Activated T-helper 2 cell treated with anti-CD3 and anti-CD28 coated beads, Interferon-gamma antibody, Interleukin-2, Interleukin-4, amounts not matched to agents 10 μg/mL and 5 μg/mL and 100 μg/mL, durations not matched to agents 14 hours and 24 hours and 36 hours (primary cell): Measurements from ENCODE around the gene DAB1. TPM values are rescaled to one million over a fixed set of nuclear protein-coding genes. Genes with fewer than 3 reads are reported as not detected.

Experiments
- DNase-seq: peaks from one replicate; pipeline ENCODE4 v3.0.0; 2021; ENCODE audit warnings: low spot score
- H3K27ac Mint-ChIP-seq: one replicate; pipeline ENCODE4 v1.8.0; 2021; ENCODE audit warnings: mixed read lengths
- H3K27me3 Mint-ChIP-seq: one replicate; pipeline ENCODE4 v1.8.0; 2021; ENCODE audit warnings: low read depth, mixed read lengths
- H3K36me3 Mint-ChIP-seq: one replicate; pipeline ENCODE4 v1.8.0; 2021; ENCODE audit warnings: low read depth, mixed read lengths
- H3K4me1 Mint-ChIP-seq: one replicate; pipeline ENCODE4 v1.8.0; 2021; ENCODE audit warnings: low read depth, mixed read lengths
- H3K4me3 Mint-ChIP-seq: one replicate; pipeline ENCODE4 v1.8.0; 2021; ENCODE audit warnings: low read depth, mild to moderate bottlenecking, moderate library complexity, mixed read lengths
- H3K9me3 Mint-ChIP-seq: one replicate; pipeline ENCODE4 v1.8.0; 2021; ENCODE audit warnings: mixed read lengths
- intact Hi-C: fragments of 100-400 bp; cut with micrococcal nuclease; formaldehyde crosslinking; loops from one replicate; pipeline ENCODE4 v1.15.1; 2023
- total RNA-seq: library from RNA; stranded (reverse); gene quantifications from 2 replicates; pipeline ENCODE4 v1.2.3, GENCODE V29; 2022

DAB1 gene
- total RNA-seq, 1 donor from 2014 or later: not detected

GRCh38 chr1:57341721-57342120, 82.1 kb downstream of the DAB1 start:
- no peak for DNase-seq
- intact Hi-C loops: no loop called here

GRCh38 chr1:57340334-57341070, 83.4 kb downstream of the DAB1 start:
- H3K4me3 Mint-ChIP-seq: no peak overlapping the region
- H3K27me3 Mint-ChIP-seq: no peaks in the 10 kb centered on the region
- intact Hi-C loops: no loop called here
- no peaks in the 10 kb centered on the region for H3K9me3 Mint-ChIP-seq
- no peaks in the 10 kb centered on the region for H3K4me1 Mint-ChIP-seq
- DNase-seq: no peak
- H3K36me3 Mint-ChIP-seq: no peaks in the 10 kb centered on the region
- H3K27ac Mint-ChIP-seq: no peak overlapping the region

More at GRCh38 chr1:57341721-57342120, 82.1 kb downstream of the DAB1 start:
- Mint-ChIP-seq H3K36me3 (no peaks in the 10 kb centered on the region), H3K27ac (no peak overlapping the region), H3K4me3 (no peak overlapping the region), H3K27me3 (no peaks in the 10 kb centered on the region), H3K4me1 (no peaks in the 10 kb centered on the region), H3K9me3 (no peaks in the 10 kb centered on the region)

GRCh38 chr1:57337623-57338022, 86.2 kb downstream of the DAB1 start:
- intact Hi-C loops: no loop called here
- Mint-ChIP-seq H3K4me3 (no peak overlapping the region), H3K4me1 (no peaks in the 10 kb centered on the region), H3K27ac (no peak overlapping the region), H3K36me3 (no peaks in the 10 kb centered on the region), H3K9me3 (no peaks in the 10 kb centered on the region), H3K27me3 (no peaks in the 10 kb centered on the region)
- no peak for DNase-seq

GRCh38 chr1:57336793-57337192, 87.1 kb downstream of the DAB1 start:
- intact Hi-C loops: no loop called here
- H3K27me3 Mint-ChIP-seq: no peaks in the 10 kb centered on the region

GRCh38 chr1:57331620-57332019, 92.2 kb downstream of the DAB1 start:
- no peak overlapping the region for H3K4me3 Mint-ChIP-seq
- H3K9me3 Mint-ChIP-seq: no peaks in the 10 kb centered on the region
- no peak overlapping the region for H3K27ac Mint-ChIP-seq
- intact Hi-C loops: no loop called here
- no peak for DNase-seq
- no peaks in the 10 kb centered on the region for H3K4me1 Mint-ChIP-seq
- H3K27me3 Mint-ChIP-seq: no peaks in the 10 kb centered on the region
- no peaks in the 10 kb centered on the region for H3K36me3 Mint-ChIP-seq

More at GRCh38 chr1:57336793-57337192, 87.1 kb downstream of the DAB1 start:
- Mint-ChIP-seq H3K27ac (no peak overlapping the region), H3K4me1 (no peaks in the 10 kb centered on the region), H3K9me3 (no peaks in the 10 kb centered on the region), H3K4me3 (no peak overlapping the region), H3K36me3 (no peaks in the 10 kb centered on the region)
- DNase-seq: no peak

GRCh38 chr1:57329937-57330336, 93.9 kb downstream of the DAB1 start:
- Mint-ChIP-seq H3K9me3 (no peaks in the 10 kb centered on the region), H3K27me3 (no peaks in the 10 kb centered on the region), H3K4me1 (no peaks in the 10 kb centered on the region), H3K4me3 (no peak overlapping the region), H3K27ac (no peak overlapping the region), H3K36me3 (no peaks in the 10 kb centered on the region)
- no peak for DNase-seq
- intact Hi-C loops: no loop called here

- H3K27me3 Mint-ChIP-seq: peaks cover 2% of the 10 kb centered on the region
- H3K36me3 Mint-ChIP-seq: no peaks in the 10 kb centered on the region
- H3K4me1 Mint-ChIP-seq: no peaks in the 10 kb centered on the region
- DNase-seq: no peak
- no peak overlapping the region for H3K4me3 Mint-ChIP-seq
- intact Hi-C loops: no loop called here
- no peaks in the 10 kb centered on the region for H3K9me3 Mint-ChIP-seq
- no peak overlapping the region for H3K27ac Mint-ChIP-seq
Measured at GRCh38 chr1:57329001-57329527, 94.8 kb downstream of the DAB1 start.

- H3K4me3 Mint-ChIP-seq: no peak overlapping the region
- H3K36me3 Mint-ChIP-seq: no peaks in the 10 kb centered on the region
- H3K4me1 Mint-ChIP-seq: no peaks in the 10 kb centered on the region
- intact Hi-C loops: no loop called here
- H3K27me3 Mint-ChIP-seq: peaks cover 5% of the 10 kb centered on the region
- no peak for DNase-seq
- H3K9me3 Mint-ChIP-seq: no peaks in the 10 kb centered on the region
- no peak overlapping the region for H3K27ac Mint-ChIP-seq
Measured at GRCh38 chr1:57327946-57328345, 95.9 kb downstream of the DAB1 start.

- no peak overlapping the region for H3K4me3 Mint-ChIP-seq
- no peak overlapping the region for H3K27ac Mint-ChIP-seq
- H3K36me3 Mint-ChIP-seq: no peaks in the 10 kb centered on the region
- no peaks in the 10 kb centered on the region for H3K9me3 Mint-ChIP-seq
- H3K4me1 Mint-ChIP-seq: no peaks in the 10 kb centered on the region
- intact Hi-C loops: no loop called here
- H3K27me3 Mint-ChIP-seq: peaks cover 5% of the 10 kb centered on the region
- DNase-seq: no peak
Measured at GRCh38 chr1:57327336-57327735, 96.5 kb downstream of the DAB1 start.

- Mint-ChIP-seq H3K27ac (no peak overlapping the region), H3K4me1 (no peaks in the 10 kb centered on the region), H3K27me3 (peaks cover 5% of the 10 kb centered on the region), H3K36me3 (no peaks in the 10 kb centered on the region), H3K9me3 (no peaks in the 10 kb centered on the region), H3K4me3 (no peak overlapping the region)
- intact Hi-C loops: no loop called here
- no peak for DNase-seq
Measured at GRCh38 chr1:57325536-57325935, 98.3 kb downstream of the DAB1 start.

GRCh38 chr1:57325117-57325516, 98.7 kb downstream of the DAB1 start:
- Mint-ChIP-seq H3K4me1 (no peaks in the 10 kb centered on the region), H3K27me3 (peaks cover 5% of the 10 kb centered on the region), H3K9me3 (no peaks in the 10 kb centered on the region), H3K4me3 (no peak overlapping the region), H3K27ac (no peak overlapping the region), H3K36me3 (no peaks in the 10 kb centered on the region)
- intact Hi-C loops: no loop called here
- DNase-seq: no peak

GRCh38 chr1:57324388-57324787, 99.5 kb downstream of the DAB1 start:
- intact Hi-C loops: no loop called here
- H3K27me3 Mint-ChIP-seq: peaks cover 5% of the 10 kb centered on the region
- H3K27ac Mint-ChIP-seq: no peak overlapping the region
- H3K9me3 Mint-ChIP-seq: no peaks in the 10 kb centered on the region
- H3K4me3 Mint-ChIP-seq: no peak overlapping the region
- no peaks in the 10 kb centered on the region for H3K36me3 Mint-ChIP-seq
- no peaks in the 10 kb centered on the region for H3K4me1 Mint-ChIP-seq
- DNase-seq: no peak

GRCh38 chr1:57321776-57322175, 102.1 kb downstream of the DAB1 start:
- peaks cover 5% of the 10 kb centered on the region for H3K27me3 Mint-ChIP-seq

More at GRCh38 chr1:57321776-57322175, 102.1 kb downstream of the DAB1 start:
- H3K9me3 Mint-ChIP-seq: no peaks in the 10 kb centered on the region
- H3K4me1 Mint-ChIP-seq: peaks cover 3% of the 10 kb centered on the region
- no peak for DNase-seq
- H3K36me3 Mint-ChIP-seq: no peaks in the 10 kb centered on the region
- intact Hi-C loops: no loop called here
- H3K27ac Mint-ChIP-seq: no peak overlapping the region
- H3K4me3 Mint-ChIP-seq: no peak overlapping the region
